Measurements from ENCODE around the gene NCR3LG1. TPM values are rescaled to one million over a fixed set of nuclear protein-coding genes. Genes with fewer than 3 reads are reported as not detected.

Gene NCR3LG1
- total RNA-seq, 1 donor from 2014 or later: 0.39 TPM

DNA sequence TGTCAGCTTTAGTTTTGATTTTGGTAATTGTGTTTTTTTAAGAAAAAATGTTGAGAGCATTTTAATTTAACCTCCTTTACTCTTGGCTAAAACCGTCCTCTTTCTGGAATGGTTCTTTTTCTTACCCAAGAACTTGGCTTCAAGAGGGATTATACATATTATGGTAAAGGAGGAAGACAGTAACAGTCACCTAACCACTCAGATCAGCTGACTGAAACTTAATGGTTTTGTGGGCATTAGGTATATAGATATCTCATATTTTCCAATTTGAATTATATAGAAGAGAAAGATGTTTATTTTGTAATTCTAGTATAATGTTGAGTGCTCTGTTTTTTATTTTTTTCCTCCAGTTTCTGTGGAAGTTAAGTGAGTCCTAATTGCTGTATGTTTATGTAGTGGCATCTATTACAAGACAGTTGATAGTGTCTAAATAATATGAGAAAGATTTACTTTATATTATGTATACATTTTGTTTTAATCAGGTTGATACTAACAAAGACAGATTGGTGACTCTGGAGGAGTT, 36.6 kb upstream of the NCR3LG1 start:
- TF ChIP-seq, protein P1, sequence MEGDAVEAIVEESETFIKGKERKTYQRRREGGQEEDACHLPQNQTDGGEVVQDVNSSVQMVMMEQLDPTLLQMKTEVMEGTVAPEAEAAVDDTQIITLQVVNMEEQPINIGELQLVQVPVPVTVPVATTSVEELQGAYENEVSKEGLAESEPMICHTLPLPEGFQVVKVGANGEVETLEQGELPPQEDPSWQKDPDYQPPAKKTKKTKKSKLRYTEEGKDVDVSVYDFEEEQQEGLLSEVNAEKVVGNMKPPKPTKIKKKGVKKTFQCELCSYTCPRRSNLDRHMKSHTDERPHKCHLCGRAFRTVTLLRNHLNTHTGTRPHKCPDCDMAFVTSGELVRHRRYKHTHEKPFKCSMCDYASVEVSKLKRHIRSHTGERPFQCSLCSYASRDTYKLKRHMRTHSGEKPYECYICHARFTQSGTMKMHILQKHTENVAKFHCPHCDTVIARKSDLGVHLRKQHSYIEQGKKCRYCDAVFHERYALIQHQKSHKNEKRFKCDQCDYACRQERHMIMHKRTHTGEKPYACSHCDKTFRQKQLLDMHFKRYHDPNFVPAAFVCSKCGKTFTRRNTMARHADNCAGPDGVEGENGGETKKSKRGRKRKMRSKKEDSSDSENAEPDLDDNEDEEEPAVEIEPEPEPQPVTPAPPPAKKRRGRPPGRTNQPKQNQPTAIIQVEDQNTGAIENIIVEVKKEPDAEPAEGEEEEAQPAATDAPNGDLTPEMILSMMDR (IDR thresholded peaks at IDR 0.05): no peak
- TF ChIP-seq EZH2phosphoT487 (IDR thresholded peaks at IDR 0.05): no peak
- TF ChIP-seq EZH2 (IDR thresholded peaks at IDR 0.05): no peak
- no peaks in the 10 kb centered on the region for H3K9me3 Mint-ChIP-seq

DNA sequence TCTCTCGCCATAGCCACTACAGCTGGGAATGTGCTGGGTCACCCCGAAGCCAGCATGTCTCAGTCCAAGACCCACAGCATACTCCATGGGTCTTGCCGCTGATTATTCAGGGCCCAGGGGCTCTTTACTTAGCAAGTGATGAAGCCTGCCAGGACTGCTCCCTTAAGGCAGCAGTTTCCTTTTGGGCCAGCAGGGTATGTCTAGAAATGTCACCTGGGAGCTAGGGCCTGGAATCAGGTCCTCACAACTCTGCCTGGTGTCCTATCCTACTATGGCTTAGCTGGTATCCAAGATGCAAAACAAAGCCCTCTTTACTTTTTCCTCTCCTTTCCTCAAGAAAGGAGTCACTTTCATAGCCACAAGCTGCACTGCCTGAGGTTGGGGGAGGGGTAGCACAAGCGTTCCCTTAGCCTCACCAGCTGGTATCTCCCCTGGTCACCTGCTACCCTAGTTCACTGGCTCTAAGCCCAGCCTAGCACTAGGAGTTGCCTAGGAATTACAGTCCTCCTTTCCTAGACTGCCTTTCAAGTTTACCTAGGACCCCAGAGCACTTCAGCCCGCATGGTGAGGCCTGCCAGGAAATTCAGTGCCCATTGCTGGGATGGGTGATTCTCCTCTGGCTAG, 22.6 kb upstream of the NCR3LG1 start:
- H2AFZ ChIP-seq (replicated peaks): no peak overlapping the region
- TF ChIP-seq, protein P1 (IDR thresholded peaks at IDR 0.05): peak; percentile 35
- TF ChIP-seq EZH2 (IDR thresholded peaks at IDR 0.05) (no peak), EZH2phosphoT487 (IDR thresholded peaks at IDR 0.05) (no peak)

More for the DNA sequence above, 36.6 kb upstream of the NCR3LG1 start:
- H3K36me3 ChIP-seq: peaks cover 6% of the 10 kb centered on the region
- Mint-ChIP-seq H3K4me3 (no peak overlapping the region), H3K4me1 (no peaks in the 10 kb centered on the region), H3K27me3 (ENCODE audit: insufficient read depth, low read depth) (no peaks in the 10 kb centered on the region), H3K27ac (no peak overlapping the region), H3K36me3 (peaks cover 3% of the 10 kb centered on the region)
- H3F3A ChIP-seq (ENCODE audit: low read depth): no peaks in the 10 kb centered on the region
- no peaks in the 10 kb centered on the region for H3K79me2 ChIP-seq (ENCODE audit: low read depth)
- H3K9ac ChIP-seq: no peak overlapping the region
- H2AFZ ChIP-seq (replicated peaks): no peak overlapping the region
- H3K27ac ChIP-seq: no peak overlapping the region
- H4K20me1 ChIP-seq (ENCODE audit: low read depth): no peaks in the 10 kb centered on the region
- H3K4me2 ChIP-seq: no peak overlapping the region
- no peak for DNase-seq (ENCODE audit: low spot score)
- no peaks in the 10 kb centered on the region for H3K27me3 ChIP-seq
- no peaks in the 10 kb centered on the region for H3K9me3 ChIP-seq (ENCODE audit: low read depth)
- H3K4me3 ChIP-seq: no peak overlapping the region
- H3K4me1 ChIP-seq: no peaks in the 10 kb centered on the region

DNA sequence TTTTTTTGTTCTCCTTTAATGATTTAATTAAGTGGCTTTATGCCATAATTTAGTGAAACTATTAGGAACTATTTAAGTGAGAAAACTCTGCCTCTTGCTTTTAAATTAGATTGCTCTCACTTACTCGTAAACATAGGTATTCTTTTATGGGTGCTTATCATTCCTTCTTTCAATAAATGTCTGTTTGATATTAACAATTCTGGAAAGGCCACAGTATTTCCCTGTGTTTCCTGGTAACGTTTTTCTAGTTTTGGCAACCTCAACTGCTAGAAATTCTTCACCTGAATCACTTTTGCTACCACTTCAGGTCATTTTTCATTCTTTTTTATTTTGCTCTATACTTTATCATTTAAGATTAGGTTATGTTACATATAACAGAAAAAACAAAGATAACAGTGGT, 19.9 kb upstream of the NCR3LG1 start:
- Histone ChIP-seq H3K27ac (no peak overlapping the region), H3K4me2 (no peak overlapping the region), H3F3A (ENCODE audit: low read depth) (no peaks in the 10 kb centered on the region), H3K9me3 (ENCODE audit: low read depth) (no peaks in the 10 kb centered on the region), H3K27me3 (no peaks in the 10 kb centered on the region), H3K4me1 (no peaks in the 10 kb centered on the region), H3K4me3 (no peak overlapping the region), H4K20me1 (ENCODE audit: low read depth) (no peaks in the 10 kb centered on the region), H2AFZ (replicated peaks) (no peak overlapping the region), H3K9ac (no peak overlapping the region), H3K79me2 (ENCODE audit: low read depth) (no peaks in the 10 kb centered on the region), H3K36me3 (no peaks in the 10 kb centered on the region)
- no peaks in the 10 kb centered on the region for H3K9me3 Mint-ChIP-seq
- no peak overlapping the region for H3K27ac Mint-ChIP-seq
- DNase-seq (ENCODE audit: low spot score): no peak
- H3K36me3 Mint-ChIP-seq: no peaks in the 10 kb centered on the region
- TF ChIP-seq EZH2 (IDR thresholded peaks at IDR 0.05) (no peak), EZH2phosphoT487 (IDR thresholded peaks at IDR 0.05) (no peak)
- TF ChIP-seq, protein P1 (IDR thresholded peaks at IDR 0.05): no peak
- no peaks in the 10 kb centered on the region for H3K4me1 Mint-ChIP-seq
- no peaks in the 10 kb centered on the region for H3K27me3 Mint-ChIP-seq (ENCODE audit: insufficient read depth, low read depth)
- H3K4me3 Mint-ChIP-seq: no peak overlapping the region

More for the DNA sequence above, 22.6 kb upstream of the NCR3LG1 start:
- Histone ChIP-seq H3K4me1 (no peaks in the 10 kb centered on the region), H3K4me2 (no peak overlapping the region), H3F3A (ENCODE audit: low read depth) (no peaks in the 10 kb centered on the region), H4K20me1 (ENCODE audit: low read depth) (no peaks in the 10 kb centered on the region), H3K4me3 (no peak overlapping the region), H3K27me3 (no peaks in the 10 kb centered on the region), H3K36me3 (no peaks in the 10 kb centered on the region), H3K9ac (no peak overlapping the region), H3K79me2 (ENCODE audit: low read depth) (no peaks in the 10 kb centered on the region), H3K9me3 (ENCODE audit: low read depth) (no peaks in the 10 kb centered on the region), H3K27ac (no peak overlapping the region)
- H3K4me3 Mint-ChIP-seq: no peak overlapping the region
- peaks cover 3% of the 10 kb centered on the region for H3K36me3 Mint-ChIP-seq
- DNase-seq (ENCODE audit: low spot score): peak; percentile 16
- no peaks in the 10 kb centered on the region for H3K9me3 Mint-ChIP-seq
- no peak overlapping the region for H3K27ac Mint-ChIP-seq
- no peaks in the 10 kb centered on the region for H3K27me3 Mint-ChIP-seq (ENCODE audit: insufficient read depth, low read depth)
- no peaks in the 10 kb centered on the region for H3K4me1 Mint-ChIP-seq

Measured in neural progenitor cell (in vitro differentiated cells).